ENCODE data around the gene SORCS2. TPM values are rescaled to one million over a fixed set of nuclear protein-coding genes. Genes with fewer than 3 reads are reported as not detected.
"Not testable (repeated sequence)": the region's sequence is repeated elsewhere in the genome, so short reads cannot be mapped to it uniquely, and the experiment has no call there.

Gene SORCS2
- total RNA-seq, 8 experiments from 2014 or later: 1.8 to 14.0 (median 5.3) TPM

DNA sequence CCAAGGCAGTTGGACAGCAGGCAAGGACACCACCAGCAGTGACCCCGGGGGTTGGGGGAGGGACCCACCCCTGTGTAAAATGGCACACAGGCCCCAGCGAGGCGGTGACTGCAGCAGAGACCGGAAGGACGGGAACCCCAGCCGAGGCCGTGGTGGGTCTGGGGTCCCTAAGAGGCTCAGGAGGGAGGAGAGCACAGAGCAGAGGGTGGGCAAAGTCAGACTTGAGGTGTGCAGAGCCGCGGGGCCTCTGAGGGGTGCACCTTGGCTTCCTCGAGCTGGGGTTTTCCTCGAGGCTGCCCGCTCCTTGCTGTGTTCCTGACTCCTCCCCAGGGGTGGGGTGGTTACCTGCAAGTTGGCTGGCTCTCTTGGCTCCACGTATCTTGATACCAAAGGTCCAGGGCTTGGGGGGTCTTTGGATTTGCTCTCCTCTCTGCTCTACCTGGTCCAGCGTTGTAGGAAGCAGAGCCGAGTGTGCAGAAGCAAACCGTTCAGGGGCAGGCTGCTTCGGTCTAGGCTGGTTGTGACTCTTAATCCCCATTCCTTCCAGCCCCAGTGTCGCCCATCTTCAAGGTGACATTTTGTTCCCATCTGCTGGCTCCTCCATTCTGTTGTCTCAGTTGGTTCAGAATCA is 37.9 kb upstream of the SORCS2 start:
- H3K27ac ChIP-seq: no peak overlapping the region
- ATAC-seq (replicated peaks in 6 of 8): no peak
- in situ Hi-C loops (cut with MboI; ENCODE audit: low pct_unique_long_range_greater_than_20kb in 2 of 9, low sequenced_read_pairs in 9 of 9, unreplicated experiment in 9 of 9): no loop called here
- no peak overlapping the region for H3K4me3 ChIP-seq
- 80 to 100% (median 93%) methylated on average over 1 to 10 of the region's 18 CpGs; no CpG with 5 or more reads in 3 of the 10 experiments for WGBS, 10 experiments
- H3K4me1 ChIP-seq (replicated peaks in 1 of 2): peaks cover 14 to 15% of the 10 kb centered on the region in 2 donors

DNA sequence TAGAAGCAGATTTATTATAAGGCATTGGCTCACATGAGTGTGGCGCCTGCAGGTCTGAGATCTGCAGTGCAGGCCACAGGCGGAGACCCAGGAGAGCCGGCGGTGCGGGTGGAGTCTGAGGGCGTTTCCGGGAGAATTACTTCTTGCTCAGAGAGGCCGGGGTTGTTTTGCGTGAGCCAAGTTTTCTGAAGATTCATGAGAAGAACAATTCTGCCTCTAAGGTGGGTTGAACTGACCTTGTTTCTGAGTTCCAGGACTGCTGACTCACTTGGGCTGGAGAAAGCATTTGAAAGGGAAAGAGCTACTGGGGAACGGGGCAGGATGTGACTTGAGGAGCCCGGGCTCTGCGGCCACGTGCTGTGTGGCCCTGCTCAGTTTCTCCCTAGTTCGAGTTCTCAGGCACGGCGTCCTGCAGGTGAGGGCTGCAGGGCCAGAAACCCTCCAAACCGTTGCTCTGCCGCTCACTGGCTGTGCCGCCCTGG is 36.7 kb upstream of the SORCS2 start:
- ATAC-seq (replicated peaks in 6 of 8): peak; percentile 43 to 81 (median 56)
- in situ Hi-C loops (cut with MboI; ENCODE audit: low pct_unique_long_range_greater_than_20kb in 2 of 9, low sequenced_read_pairs in 9 of 9, unreplicated experiment in 9 of 9): no loop called here

DNA sequence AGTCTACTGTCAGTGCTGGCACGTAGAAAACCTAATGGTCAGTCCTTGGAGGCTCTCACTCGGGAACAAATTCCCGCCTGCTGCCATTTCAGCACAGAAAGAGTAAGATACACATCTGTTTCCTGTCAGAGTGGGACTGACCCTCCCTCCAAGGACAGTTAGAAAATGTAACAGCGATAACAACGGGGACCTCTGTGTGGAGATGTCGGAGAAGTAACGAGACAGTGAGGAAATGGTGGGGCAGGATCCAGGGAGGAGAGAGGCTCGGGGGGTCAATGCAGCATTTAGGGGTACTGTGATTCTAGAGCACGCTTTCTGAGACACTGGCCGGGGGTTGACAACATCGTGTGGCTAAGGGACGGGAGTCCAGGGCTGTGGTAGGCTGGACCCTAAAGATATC is 36.0 kb upstream of the SORCS2 start:
- WGBS, 10 experiments: 13 to 80% (median 64%) methylated on average over 1 to 8 of the region's 12 CpGs; no CpG with 5 or more reads in 2 of the 10 experiments
- Histone ChIP-seq H3K4me3 (no peak overlapping the region), H3K27ac (no peak overlapping the region), H3K4me1 (replicated peaks in 1 of 2) (peaks cover 14 to 15% of the 10 kb centered on the region in 2 donors)
- in situ Hi-C loops (cut with MboI; ENCODE audit: low pct_unique_long_range_greater_than_20kb in 2 of 9, low sequenced_read_pairs in 9 of 9, unreplicated experiment in 9 of 9): no loop called here
- peak in 4 of 8 experiments; percentile 5 to 35 (median 12) for ATAC-seq (replicated peaks in 6 of 8)

More for the DNA sequence above, 36.7 kb upstream of the SORCS2 start:
- WGBS, 10 experiments: 36 to 100% (median 82%) methylated on average over 1 to 11 of the region's 19 CpGs; no CpG with 5 or more reads in 3 of the 10 experiments
- Histone ChIP-seq H3K27ac (no peak overlapping the region), H3K4me1 (replicated peaks in 1 of 2) (peaks cover 14 to 15% of the 10 kb centered on the region in 2 donors), H3K4me3 (no peak overlapping the region)

DNA sequence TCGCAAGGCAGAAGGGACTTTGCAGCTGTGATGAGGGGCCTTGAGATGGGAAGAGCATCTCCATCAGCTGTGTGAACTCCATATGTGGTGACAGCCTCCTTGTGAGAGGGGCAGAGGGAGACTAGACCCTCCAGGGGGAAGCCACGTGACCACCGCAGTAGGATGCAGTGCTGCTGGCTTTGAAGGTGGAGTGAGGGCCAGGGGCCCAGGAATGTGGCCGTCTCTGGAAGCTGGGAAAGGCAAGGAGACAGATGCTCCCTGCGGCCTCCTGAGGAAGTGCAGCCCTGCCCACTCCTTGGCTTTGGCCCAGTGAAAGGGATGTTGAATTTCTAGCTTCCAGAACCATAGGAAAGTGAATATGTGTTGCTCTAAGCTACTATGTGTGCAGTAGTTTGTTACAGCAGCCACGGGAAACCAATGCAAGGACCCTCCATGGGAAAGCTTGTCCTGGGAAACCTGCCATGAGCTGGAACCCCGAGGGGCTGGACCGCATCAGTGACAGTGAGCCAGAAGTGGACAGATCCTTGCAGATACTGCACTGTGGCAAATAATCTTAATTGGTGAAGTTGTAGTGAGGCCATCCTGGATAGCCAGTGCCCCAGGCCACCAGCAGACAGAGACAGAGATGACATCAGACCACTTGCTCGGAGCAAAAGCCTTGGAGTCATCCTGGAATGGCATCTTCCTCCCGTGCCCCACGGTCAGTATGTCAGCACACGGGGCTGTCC is 35.4 kb upstream of the SORCS2 start:
- Histone ChIP-seq H3K27ac (no peak overlapping the region), H3K4me1 (replicated peaks in 1 of 2) (peaks cover 14 to 15% of the 10 kb centered on the region in 2 donors), H3K4me3 (no peak overlapping the region)
- in situ Hi-C loops (cut with MboI; ENCODE audit: low pct_unique_long_range_greater_than_20kb in 2 of 9, low sequenced_read_pairs in 9 of 9, unreplicated experiment in 9 of 9): no loop called here
- peak; percentile 26 to 80 (median 72) for ATAC-seq (replicated peaks in 6 of 8)
- WGBS, 10 experiments: 27 to 88% (median 66%) methylated on average over 3 to 6 of the region's 12 CpGs; no CpG with 5 or more reads in 4 of the 10 experiments

DNA sequence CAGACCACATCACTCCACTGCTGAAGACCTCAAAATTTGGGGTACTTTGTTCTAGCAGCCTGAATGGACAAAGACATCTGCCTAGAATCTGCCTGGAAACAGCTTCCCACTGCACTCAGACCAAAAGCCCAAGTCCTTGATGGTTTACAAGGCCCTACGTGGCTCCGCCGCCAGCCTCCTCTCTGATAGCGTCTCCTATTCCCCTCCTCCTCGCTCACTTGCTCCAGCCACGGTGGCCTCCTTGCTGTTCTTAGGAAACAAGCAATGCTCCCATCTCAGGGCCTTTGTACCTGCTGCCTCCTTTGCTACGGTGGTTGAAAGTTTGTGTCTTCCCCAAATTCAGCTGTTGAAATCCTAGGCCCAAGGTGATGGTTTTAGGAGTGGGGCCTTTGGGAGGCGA is 34.7 kb upstream of the SORCS2 start:
- WGBS, 10 experiments: 0 to 100% (median 75%) methylated on average over 1 to 8 of the region's 8 CpGs; no CpG with 5 or more reads in 1 of the 10 experiments
- ATAC-seq (replicated peaks in 6 of 8): no peak
- in situ Hi-C loops (cut with MboI; ENCODE audit: low pct_unique_long_range_greater_than_20kb in 2 of 9, low sequenced_read_pairs in 9 of 9, unreplicated experiment in 9 of 9): no loop called here

DNA sequence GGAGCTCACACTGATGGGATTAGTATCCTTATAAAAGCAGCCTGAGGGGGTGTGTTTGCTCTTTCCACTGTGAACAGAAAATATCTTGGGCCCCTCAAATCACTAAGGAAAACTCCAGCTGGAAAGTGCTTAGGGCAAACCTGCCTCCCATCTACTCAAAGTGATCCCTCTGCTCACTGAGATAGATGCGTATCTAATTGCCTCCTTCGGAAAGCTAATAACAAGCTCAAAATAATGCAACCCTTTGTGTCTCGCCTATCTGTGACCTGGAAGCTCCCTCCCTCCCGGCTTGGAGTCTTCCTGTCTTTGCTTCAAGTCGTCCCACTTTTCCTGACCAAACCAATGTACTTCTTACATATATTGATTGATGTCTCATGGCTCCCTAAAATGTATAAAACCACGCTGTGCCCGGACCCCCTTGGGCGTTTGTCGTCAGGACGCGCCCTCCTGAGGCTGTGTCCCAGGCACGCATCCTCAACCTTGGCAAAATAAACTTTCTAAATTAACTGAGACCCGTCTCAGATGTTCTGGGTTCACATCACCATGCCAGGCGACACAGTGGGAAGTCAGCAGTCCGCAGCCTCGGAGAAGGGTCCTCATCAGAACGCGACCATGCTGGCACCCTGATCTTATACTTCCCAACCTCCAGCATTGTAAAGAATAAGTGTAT is 34.1 kb upstream of the SORCS2 start:
- Histone ChIP-seq H3K27ac (no peak overlapping the region), H3K4me1 (replicated peaks in 1 of 2) (peaks cover 15 to 17% of the 10 kb centered on the region in 2 donors), H3K4me3 (no peak overlapping the region)
- WGBS, 10 experiments: 40 to 100% (median 81%) methylated on average over 1 to 11 of the region's 18 CpGs; no CpG with 5 or more reads in 1 of the 10 experiments
- ATAC-seq (replicated peaks in 6 of 8): no peak
- in situ Hi-C loops (cut with MboI; ENCODE audit: low pct_unique_long_range_greater_than_20kb in 2 of 9, low sequenced_read_pairs in 9 of 9, unreplicated experiment in 9 of 9): no loop called here

More for the DNA sequence above, 34.7 kb upstream of the SORCS2 start:
- H3K4me3 ChIP-seq: no peak overlapping the region
- H3K27ac ChIP-seq: no peak overlapping the region
- H3K4me1 ChIP-seq (replicated peaks in 1 of 2): peaks cover 15 to 17% of the 10 kb centered on the region in 2 donors

DNA sequence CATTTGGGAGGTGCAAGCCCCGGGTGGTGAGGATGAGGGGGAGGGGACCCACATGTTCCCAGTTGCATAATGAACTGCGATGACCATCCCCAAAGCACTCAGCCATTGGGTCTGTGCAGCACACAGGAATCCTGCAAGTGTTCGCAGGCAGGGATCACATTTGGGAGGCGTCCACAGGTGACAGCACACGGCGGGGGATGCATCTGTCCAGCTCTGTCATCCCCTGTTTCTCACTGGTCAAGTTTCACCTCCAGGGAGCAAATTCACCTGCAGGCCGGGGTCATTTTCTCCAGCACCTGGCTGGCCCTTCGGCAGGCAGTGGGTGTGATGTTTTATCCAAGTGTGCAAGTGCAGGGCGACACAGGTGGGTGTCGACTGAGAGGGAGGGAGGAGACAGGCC is 33.3 kb upstream of the SORCS2 start:
- no peak for ATAC-seq (replicated peaks in 6 of 8)
- Histone ChIP-seq H3K4me1 (replicated peaks in 1 of 2) (peaks cover 15 to 17% of the 10 kb centered on the region in 2 donors), H3K4me3 (no peak overlapping the region), H3K27ac (no peak overlapping the region)
- WGBS, 10 experiments: 20 to 100% (median 95%) methylated on average over 1 to 6 of the region's 10 CpGs; no CpG with 5 or more reads in 4 of the 10 experiments
- in situ Hi-C loops (cut with MboI; ENCODE audit: low pct_unique_long_range_greater_than_20kb in 2 of 9, low sequenced_read_pairs in 9 of 9, unreplicated experiment in 9 of 9): no loop called here

DNA sequence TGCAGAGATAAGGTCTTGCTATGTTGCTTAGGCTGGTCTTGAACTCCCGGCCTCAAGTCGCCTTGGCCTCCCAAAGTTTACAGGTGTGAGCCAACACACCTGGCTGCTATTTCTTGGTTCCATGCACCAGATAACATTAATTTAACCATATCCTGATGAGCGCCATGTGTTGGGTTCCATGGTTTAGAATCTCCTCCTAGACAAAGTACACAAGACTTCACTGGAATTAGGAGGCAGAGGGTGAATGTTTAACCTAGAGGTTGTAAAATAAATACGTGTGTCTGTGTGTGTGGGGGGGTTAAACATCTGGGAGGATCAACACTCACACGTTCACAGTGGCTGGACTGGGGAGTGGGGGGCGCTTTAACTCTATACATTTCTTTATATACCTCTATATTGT is 32.4 kb upstream of the SORCS2 start:
- peaks cover 15 to 17% of the 10 kb centered on the region in 2 donors for H3K4me1 ChIP-seq (replicated peaks in 1 of 2)
- no peak overlapping the region for H3K4me3 ChIP-seq
- H3K27ac ChIP-seq: no peak overlapping the region
- 49 to 85% (median 69%) methylated on average over 1 to 6 of the region's 6 CpGs; no CpG with 5 or more reads in 1 of the 10 experiments for WGBS, 10 experiments
- in situ Hi-C loops (cut with MboI; ENCODE audit: low pct_unique_long_range_greater_than_20kb in 2 of 9, low sequenced_read_pairs in 9 of 9, unreplicated experiment in 9 of 9): no loop called here
- ATAC-seq (replicated peaks in 6 of 8): no peak

DNA sequence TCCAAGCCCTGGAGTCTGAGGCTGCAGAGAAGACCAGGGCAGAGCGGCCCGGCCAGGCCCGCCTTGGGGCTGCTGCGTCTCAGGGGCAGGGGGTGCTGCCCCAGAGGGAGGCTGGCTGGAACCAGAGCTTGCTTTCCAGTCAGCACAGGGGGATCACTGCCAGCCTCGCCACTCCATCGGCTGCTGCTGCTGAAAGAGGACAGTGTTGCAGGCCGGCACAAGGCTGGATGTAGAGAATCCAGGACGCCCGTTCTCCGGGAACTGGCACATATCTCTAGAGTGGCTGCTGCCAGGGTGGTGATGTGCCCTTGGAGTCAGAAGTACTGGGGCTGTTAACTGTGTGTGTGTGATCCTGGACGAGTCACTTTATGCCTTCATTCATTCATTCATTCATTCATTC is 31.9 kb upstream of the SORCS2 start:
- no peak for ATAC-seq (replicated peaks in 6 of 8)
- in situ Hi-C loops (cut with MboI; ENCODE audit: low pct_unique_long_range_greater_than_20kb in 2 of 9, low sequenced_read_pairs in 9 of 9, unreplicated experiment in 9 of 9): no loop called here
- Histone ChIP-seq H3K27ac (no peak overlapping the region), H3K4me3 (no peak overlapping the region), H3K4me1 (replicated peaks in 1 of 2) (peaks cover 15 to 16% of the 10 kb centered on the region in 2 donors)
- 80 to 100% (median 90%) methylated on average over 1 to 8 of the region's 11 CpGs; no CpG with 5 or more reads in 3 of the 10 experiments for WGBS, 10 experiments

DNA sequence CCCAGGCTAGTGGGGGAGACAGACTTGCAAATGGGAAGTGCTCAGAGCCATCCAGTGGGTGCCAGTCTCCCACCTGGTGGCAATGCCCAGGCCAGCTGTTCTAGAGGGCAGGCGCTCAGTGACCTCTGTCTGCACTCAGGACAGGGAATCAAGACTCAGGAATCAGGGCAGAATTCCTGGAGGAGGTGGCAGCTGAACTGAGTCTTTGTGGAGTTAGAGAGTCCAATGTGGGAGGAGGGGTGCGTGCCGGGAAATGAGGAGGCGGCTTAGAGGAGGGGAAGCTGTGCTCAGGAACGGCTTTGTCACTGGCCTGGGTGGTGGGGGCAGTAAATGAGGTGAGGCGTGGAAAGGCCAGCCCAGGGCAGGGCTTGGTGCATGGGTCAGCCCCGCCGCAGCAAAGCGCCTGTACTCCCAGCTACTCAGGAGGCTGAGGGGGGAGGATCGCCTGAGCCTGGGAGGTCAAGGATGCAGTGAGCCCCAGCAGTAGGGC is 31.3 kb upstream of the SORCS2 start:
- in situ Hi-C loops (cut with MboI; ENCODE audit: low pct_unique_long_range_greater_than_20kb in 2 of 9, low sequenced_read_pairs in 9 of 9, unreplicated experiment in 9 of 9): no loop called here
- Histone ChIP-seq H3K4me1 (replicated peaks in 1 of 2) (peaks cover 10 to 11% of the 10 kb centered on the region in 2 donors), H3K4me3 (no peak overlapping the region), H3K27ac (no peak overlapping the region)
- WGBS, 10 experiments: 50 to 84% (median 80%) methylated on average over 1 to 5 of the region's 10 CpGs; no CpG with 5 or more reads in 7 of the 10 experiments
- ATAC-seq (replicated peaks in 6 of 8): no peak

DNA sequence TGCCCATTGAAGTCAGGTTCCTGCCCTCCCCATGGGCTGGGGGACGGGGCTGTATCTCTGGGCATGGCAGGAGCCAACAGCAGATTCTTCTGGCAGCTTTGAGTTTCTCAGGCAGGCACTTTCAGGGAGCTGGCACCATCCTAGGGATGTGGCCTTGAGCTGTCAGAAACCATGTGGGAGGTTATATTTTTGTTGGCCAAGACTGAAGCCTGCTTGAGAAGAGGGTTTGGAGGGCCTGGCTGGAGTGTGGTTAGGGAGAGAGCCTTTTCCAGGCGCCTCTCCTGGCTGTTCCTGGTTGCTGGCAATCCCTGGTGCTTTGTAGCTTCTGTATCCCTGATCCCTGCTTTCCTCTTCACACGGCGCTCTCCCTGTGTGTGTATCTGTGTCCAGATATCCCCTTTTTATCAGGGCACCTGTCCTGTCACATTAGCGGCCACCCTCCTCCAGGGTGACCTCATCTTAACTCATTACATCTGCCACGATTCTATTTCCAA is 30.6 kb upstream of the SORCS2 start:
- in situ Hi-C loops (cut with MboI; ENCODE audit: low pct_unique_long_range_greater_than_20kb in 2 of 9, low sequenced_read_pairs in 9 of 9, unreplicated experiment in 9 of 9): no loop called here
- ATAC-seq (replicated peaks in 6 of 8): peak in 5 of 8 experiments; percentile 29 to 67 (median 42)
- WGBS, 10 experiments: 20 to 100% (median 81%) methylated on average over 1 to 4 of the region's 6 CpGs; no CpG with 5 or more reads in 2 of the 10 experiments

DNA sequence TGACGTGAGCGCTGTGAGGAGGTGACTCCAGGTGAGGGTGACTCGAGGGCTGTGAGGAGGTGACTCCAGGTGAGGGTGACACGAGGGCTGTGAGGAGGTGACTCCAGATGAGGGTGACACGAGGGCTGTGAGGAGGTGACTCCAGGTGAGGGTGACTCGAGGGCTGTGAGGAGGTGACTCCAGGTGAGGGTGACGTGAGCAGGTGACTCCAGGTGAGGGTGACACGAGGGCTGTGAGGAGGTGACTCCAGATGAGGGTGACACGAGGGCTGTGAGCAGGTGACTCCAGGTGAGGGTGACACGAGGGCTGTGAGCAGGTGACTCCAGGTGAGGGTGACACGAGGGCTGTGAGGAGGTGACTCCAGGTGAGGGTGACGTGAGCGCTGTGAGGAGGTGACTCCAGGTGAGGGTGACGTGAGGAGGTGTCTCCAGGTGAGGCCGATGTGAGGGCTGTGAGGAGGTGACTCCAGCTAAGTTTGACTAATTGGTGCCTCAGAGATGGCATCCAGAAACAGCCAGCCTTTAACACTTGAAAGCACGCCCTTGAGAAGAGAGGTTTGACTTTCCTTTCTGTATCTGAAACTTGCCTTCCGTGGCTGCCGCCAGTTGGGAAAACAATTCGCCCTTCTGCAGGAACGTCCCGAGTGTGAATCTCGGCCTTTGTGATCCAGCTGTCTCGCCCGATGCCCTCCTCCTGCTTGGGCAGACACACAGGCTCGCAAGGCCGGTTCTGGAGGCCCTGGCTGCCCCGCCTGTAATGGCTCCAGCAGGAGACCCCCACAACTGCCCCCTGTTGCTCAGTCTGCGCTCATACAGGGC is 27.1 kb upstream of the SORCS2 start:
- H3K27ac ChIP-seq; ATAC-seq (replicated peaks in 6 of 8); H3K4me3 ChIP-seq; in situ Hi-C loops (cut with MboI; ENCODE audit: low pct_unique_long_range_greater_than_20kb in 2 of 9, low sequenced_read_pairs in 9 of 9, unreplicated experiment in 9 of 9): not testable (repeated sequence)
- WGBS, 10 experiments: 60 to 93% (median 85%) methylated on average over 1 to 19 of the region's 28 CpGs; no CpG with 5 or more reads in 4 of the 10 experiments
- H3K4me1 ChIP-seq (replicated peaks in 1 of 2): peaks cover 8 to 11% of the 10 kb centered on the region in 2 donors

More for the DNA sequence above, 30.6 kb upstream of the SORCS2 start:
- Histone ChIP-seq H3K4me3 (no peak overlapping the region), H3K4me1 (replicated peaks in 1 of 2) (peaks cover 3% of the 10 kb centered on the region in 2 donors), H3K27ac (no peak overlapping the region)

All from motor neuron (in vitro differentiated cells).